GM19351 (cell line): ENCODE results near the gene RBM10.

Experiments used
- ATAC-seq: cut with Tn5 transposase; IDR thresholded peaks from one replicate; pipeline ENCODE4 v1.9.1; 2021; ENCODE audit warnings: mild to moderate bottlenecking, moderate library complexity; ENCODE audit not compliant: unreplicated experiment

RBM10 gene

DNA sequence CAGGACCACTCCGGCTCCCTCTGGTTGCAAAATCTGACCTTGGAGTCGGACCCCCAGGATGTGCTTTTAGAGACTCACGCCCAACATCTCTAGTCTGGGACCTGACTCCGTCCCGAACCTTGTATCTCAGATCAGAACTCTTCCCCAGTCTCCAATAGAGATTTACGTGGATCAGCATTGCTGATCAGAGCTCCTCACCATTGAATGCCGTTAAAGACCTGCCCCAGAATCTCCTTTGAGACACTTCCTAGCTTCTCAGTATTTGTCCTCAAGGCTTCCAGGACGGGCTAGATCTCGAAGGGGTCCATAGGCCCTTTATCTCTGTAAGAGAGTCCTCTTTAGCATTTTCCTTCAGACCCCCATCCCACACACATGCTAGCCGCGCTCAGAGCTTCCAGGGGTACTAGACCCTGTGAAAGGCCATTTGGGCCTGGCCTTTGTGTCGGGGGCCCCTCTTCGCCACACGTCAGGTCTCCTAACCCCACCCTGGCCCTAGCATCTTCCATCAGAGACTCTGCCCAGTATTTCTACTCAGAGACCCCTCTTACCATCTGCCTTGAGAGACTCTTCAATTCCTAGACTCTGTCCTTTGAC, 49.3 kb downstream of the RBM10 start:
- ATAC-seq = no peak

DNA sequence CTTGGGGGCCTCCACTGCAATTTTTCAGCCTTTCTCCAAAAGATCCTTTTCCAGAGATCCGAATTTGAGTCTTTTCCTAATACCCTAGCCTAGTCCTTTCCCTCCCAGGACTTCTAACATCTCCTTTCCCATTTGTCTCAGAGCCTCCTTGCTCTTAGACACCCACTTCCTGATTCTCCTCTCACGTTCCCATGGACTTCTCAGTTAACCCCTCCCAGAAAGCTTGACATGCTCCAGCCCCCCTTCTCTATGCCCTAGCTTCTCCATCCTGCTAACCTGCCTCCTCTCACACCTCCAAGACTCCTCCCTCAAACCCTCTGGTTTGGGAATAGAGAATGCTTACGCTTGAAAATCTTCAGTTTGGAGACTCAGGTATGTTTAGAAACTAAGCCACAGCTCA, 51.1 kb downstream of the RBM10 start:
- ATAC-seq = no peak

DNA sequence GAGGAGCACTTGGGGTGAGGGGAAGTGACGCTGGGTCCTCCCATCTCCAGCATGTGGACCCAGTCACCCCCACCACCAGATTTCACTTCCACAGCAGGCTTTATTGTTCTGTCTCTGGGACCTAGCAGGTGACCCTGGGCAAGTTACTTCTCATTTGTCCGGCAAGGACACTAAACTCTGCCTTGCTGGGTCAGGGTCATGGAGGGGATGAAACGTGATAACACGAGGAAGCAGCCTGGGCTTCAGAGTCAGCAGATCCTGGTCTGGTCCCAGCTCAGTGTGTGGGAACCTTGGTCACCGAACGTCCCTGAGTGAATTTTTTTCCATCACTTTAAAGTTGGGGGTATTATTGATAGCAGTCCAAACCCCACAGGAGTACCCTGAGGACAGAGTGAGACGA, 52.5 kb downstream of the RBM10 start:
- ATAC-seq = no peak

DNA sequence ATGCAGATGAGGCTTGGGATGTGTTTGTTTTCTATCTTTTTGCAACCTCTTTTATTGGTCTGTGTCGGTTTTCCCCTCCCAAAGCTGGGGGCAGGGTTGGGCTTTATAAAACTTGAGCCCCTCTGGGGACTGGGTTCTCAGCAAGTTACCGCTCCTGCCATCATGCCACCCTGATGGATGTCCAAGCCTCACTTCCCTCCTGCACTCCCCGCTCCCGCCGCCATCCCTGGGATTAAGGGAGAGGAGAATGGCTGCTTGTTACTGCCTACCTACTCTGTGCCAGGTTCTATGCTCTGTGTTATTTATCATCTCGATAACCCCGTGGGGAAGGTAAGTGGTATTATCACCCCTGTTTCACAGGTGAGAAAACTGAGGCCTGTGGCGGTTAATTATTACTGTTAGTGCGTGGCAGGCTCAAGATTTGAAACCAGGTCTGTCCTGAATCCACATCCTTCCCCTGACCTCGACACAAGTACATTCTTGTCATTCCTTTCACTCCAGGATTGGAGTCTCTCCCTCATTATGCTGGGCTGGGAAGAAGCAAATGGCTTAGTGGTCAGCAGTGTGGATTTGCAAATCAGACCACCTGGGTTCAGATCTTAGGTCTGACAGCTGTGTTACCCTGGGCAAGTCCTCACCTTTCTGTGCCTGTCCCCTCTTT, 53.1 kb downstream of the RBM10 start:
- ATAC-seq = no peak

DNA sequence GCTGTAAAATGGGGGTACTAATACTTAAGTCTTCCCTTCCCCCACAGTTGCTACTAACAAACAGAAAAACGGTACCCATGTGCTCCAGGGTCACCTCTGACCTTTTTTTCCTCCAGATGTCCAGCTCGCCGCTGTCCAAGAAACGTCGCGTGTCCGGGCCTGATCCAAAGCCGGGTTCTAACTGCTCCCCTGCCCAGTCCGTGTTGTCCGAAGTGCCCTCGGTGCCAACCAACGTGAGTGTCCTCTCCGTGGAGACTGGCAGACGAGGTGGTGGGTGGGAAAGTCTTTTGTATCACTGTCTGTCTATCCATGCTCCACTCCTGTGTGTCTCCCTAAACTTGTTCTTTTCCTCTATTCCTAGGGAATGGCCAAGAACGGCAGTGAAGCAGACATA, 53.7 kb downstream of the RBM10 start:
- ATAC-seq = no peak

DNA sequence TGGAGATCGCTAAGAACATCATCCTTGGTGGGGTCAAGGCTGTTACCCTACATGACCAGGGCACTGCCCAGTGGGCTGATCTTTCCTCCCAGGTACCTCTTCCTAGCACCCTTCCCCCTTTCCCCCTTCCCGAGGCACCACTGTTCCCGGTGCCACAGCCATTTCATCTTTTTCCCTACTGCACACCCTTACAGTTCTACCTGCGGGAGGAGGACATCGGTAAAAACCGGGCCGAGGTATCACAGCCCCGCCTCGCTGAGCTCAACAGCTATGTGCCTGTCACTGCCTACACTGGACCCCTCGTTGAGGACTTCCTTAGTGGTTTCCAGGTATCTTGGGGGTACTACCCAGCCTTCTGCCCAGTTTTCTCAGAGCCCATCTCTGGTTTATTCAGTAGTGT, 54.3 kb downstream of the RBM10 start:
- ATAC-seq = no peak

DNA sequence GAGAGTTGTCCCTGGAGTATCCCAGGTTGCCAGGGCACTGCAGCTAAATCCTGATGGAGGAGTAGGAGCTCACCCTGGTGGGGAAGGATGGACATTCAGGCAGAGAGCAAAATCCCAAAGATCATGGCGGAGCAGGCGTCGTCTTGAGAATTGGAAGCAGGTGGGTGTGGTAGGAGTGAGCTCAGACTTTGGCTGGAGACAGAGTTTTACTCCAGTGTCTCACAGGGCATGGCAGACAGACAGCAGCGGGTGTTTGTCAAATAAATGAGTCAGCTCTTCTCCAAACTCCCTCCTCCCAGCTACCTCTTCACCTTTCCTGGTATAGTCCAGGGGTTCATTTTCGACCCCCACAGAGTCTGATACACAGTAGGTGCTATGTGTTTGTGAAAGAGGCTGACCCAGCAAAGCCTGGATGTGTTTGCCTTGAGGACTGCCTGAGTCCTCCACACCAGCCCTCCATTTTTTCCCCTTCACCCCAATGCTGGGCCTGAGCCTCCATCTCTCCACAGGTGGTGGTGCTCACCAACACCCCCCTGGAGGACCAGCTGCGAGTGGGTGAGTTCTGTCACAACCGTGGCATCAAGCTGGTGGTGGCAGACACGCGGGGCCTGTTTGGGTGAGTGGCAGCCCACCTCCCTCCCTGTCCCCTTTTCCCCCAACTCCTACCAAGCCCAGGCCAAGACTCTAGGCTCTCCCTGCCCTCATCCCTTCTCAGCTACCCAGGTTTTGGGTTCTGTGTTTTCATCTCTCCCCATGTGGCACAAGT, 55.5 kb downstream of the RBM10 start:
- ATAC-seq = no peak

DNA sequence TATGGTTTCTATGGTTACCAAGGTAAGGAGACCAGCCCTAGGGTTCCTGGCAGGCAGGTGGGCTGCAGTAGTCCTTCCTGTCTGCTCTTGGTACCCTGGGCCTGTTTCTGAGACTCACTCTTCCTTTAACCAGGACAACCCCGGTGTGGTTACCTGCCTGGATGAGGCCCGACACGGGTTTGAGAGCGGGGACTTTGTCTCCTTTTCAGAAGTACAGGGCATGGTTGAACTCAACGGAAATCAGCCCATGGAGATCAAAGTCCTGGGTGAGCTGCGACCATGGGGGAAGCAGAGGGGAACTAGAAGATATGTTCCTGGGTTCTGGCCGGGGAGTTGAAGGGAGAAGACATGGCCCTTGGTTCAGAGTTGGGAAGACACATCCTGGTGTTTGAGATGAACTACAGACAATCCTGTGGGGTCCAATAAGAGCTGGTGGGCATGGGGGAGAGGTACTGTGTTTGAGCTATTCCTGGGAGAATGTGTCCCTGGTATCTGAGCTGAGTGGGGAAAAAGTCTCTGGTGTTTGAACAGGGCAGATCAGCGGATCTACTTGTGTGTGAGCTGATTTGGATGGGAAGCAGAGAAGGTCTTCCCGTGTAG, 56.4 kb downstream of the RBM10 start:
- no peak for ATAC-seq

DNA sequence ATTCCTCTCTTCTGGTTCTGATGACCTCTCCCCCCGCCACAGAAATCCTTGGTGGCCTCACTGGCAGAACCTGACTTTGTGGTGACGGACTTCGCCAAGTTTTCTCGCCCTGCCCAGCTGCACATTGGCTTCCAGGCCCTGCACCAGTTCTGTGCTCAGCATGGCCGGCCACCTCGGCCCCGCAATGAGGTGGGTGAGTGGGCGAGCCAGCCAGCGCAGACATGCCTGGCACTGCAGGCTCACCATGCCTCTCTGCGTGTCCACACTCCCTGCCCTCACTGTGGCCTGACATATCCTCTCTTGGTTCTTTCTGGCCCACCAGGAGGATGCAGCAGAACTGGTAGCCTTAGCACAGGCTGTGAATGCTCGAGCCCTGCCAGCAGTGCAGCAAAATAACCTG, 57.3 kb downstream of the RBM10 start:
- ATAC-seq = no peak

DNA sequence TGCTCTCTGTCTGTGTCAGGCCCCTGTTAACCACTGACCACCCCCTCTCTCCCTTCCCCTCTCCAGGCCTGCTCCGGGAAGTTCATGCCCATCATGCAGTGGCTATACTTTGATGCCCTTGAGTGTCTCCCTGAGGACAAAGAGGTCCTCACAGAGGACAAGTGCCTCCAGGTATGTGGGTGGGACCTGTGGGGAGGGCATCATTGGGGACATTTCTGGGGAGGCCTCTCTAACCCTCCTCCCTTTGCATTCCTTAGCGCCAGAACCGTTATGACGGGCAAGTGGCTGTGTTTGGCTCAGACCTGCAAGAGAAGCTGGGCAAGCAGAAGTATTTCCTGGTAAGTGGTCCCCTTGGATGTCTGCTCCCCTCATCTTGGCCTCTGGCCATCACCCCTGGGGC, 57.9 kb downstream of the RBM10 start:
- ATAC-seq = no peak

DNA sequence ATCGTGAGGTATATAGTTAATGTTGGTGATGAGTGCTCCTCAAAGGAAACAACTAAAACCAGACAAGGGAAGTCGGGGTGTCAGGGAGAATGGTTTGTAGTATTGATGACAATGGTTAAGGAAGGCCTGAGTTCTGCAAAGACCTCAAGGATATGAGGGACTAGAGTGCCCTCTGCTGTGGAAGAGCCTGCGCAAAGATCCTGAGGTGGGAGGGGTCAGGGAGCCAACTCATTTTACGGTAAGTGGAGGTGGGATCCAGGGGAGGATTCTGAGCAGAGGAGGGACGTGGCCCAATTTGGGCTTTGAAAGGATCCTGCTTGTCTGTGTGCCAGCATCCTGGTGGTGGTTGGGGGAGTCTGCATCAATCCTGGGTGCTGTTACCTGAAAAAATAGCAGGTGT, 59.9 kb downstream of the RBM10 start:
- ATAC-seq = no peak

DNA sequence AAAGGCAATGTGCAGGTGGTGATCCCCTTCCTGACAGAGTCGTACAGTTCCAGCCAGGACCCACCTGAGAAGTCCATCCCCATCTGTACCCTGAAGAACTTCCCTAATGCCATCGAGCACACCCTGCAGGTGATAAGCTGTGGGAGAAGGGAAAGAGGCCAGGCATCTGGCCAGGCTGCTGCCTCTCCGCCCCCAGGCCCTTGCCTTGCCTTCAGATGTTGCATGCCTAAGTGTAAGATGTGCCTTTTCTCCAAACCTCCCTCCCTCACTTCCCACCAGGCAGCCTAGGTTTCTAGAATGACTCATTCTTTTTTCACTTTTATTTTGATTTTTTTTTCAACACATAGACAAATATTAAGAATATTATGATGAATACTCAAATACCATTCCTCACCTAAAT, 61.3 kb downstream of the RBM10 start:
- no peak for ATAC-seq

DNA sequence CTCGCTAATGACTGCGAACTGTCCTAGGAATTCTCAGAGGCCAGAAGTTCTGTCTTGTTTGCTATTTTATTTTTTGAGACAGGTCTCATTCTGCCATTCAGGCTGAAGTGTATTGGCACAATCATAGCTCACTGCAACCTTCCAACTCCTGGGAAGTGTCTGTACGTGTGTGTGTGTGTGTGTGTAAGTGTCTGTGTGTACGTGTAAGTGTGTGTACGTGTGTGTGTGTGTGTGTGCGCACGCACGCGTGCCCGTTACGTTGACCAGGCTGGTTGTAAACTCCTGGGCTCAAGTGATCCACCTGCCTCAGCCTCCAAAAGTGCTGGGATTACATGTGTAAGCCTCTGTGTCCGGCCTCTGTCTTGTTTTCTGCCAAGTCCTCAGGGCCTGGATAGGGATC, 63.1 kb downstream of the RBM10 start:
- no peak for ATAC-seq

DNA sequence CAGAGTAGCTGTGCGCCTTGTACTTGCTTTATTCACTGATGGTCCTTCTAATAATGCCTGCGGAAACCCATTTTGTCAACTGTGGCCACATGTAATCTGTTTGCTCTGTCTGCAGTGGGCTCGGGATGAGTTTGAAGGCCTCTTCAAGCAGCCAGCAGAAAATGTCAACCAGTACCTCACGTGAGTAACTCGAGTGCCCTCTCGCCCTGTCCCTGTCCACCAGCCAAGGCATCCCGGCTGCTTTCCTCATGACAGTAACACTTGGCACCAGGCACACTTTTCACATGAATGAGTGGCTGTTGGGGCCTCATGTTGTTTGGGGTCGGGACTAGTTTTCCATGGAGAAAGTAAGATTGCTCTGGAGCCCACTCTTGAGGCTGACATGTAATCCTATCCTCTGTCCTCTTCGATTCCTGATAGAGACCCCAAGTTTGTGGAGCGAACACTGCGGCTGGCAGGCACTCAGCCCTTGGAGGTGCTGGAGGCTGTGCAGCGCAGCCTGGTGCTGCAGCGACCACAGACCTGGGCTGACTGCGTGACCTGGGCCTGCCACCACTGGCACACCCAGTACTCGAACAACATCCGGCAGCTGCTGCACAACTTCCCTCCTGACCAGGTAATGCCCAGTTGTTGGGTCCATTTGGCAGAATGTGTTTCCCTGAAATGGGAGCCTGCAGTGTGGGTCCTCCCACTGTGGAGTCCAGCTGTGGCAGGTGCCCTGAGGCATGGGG, 64.7 kb downstream of the RBM10 start:
- no peak for ATAC-seq

DNA sequence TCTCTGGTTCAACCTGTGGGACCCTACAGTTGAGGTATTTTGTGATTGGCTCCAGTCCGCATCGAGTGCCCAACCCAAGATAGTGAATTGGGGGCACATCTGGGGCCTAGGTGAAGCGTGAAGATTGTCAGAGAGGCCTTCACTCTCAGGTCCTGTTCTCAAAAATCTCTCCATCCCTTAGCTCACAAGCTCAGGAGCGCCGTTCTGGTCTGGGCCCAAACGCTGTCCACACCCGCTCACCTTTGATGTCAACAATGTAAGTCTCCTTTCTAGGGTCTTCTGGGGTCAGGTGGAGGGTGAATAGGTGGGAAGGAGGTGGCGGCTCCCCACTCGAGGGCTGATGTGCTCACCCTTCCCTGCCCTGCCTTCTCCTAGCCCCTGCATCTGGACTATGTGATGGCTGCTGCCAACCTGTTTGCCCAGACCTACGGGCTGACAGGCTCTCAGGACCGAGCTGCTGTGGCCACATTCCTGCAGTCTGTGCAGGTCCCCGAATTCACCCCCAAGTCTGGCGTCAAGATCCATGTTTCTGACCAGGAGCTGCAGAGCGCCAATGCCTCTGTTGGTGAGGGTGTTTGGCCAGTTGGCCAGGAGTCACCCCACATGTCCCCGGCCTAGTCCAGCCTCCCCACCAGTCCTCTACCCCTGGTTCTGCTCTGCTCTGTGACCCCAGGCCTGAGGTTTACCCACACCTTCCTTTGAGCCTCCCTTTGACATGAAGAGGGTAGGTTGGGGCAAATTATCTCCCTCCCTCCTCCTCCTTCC, 65.8 kb downstream of the RBM10 start:
- no peak for ATAC-seq

DNA sequence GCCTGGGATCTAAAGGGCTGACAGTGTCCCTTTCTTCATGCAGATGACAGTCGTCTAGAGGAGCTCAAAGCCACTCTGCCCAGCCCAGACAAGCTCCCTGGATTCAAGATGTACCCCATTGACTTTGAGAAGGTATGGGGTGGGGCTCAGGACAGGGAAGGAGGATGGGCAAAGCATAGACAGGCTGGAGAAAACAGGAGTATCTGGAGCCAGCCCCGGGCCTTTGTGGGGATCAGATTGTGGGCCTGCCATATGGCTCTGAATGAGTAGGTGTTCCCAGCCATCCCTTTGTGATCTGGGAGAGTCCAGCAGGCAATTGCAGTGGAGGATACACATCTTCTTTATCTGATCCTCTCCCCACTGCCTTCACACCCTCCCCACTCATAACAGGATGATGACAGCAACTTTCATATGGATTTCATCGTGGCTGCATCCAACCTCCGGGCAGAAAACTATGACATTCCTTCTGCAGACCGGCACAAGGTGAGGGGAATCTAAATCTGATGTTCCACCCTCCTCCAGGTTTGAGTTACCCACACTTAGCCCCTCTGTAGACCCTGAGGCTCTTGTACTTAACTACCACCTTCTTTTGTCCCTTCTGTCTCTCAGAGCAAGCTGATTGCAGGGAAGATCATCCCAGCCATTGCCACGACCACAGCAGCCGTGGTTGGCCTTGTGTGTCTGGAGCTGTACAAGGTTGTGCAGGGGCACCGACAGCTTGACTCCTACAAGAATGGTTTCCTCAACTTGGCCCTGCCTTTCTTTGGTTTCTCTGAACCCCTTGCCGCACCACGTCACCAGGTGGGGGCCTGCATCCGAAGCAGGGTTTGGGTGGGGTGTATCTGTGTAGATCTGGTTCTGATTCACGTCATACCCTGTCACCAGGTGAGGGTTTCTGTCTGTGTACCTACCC, 67.6 kb downstream of the RBM10 start:
- ATAC-seq = no peak

DNA sequence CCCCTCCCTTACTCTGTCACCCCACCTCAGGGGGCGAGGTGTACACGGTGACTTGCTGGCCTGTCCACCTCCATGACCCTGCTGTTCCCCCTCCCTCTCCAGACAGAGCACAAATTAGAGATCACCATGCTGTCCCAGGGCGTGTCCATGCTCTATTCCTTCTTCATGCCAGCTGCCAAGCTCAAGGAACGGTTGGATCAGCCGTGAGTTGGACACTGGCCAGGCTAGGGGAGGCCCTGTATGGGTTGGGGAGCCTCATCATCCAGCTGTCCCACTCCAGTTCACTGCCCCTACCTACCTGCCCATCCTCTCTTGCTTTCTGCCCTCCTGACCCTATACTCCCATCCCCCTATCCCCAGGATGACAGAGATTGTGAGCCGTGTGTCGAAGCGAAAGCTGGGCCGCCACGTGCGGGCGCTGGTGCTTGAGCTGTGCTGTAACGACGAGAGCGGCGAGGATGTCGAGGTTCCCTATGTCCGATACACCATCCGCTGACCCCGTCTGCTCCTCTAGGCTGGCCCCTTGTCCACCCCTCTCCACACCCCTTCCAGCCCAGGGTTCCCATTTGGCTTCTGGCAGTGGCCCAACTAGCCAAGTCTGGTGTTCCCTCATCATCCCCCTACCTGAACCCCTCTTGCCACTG, 69.5 kb downstream of the RBM10 start:
- no peak for ATAC-seq

DNA sequence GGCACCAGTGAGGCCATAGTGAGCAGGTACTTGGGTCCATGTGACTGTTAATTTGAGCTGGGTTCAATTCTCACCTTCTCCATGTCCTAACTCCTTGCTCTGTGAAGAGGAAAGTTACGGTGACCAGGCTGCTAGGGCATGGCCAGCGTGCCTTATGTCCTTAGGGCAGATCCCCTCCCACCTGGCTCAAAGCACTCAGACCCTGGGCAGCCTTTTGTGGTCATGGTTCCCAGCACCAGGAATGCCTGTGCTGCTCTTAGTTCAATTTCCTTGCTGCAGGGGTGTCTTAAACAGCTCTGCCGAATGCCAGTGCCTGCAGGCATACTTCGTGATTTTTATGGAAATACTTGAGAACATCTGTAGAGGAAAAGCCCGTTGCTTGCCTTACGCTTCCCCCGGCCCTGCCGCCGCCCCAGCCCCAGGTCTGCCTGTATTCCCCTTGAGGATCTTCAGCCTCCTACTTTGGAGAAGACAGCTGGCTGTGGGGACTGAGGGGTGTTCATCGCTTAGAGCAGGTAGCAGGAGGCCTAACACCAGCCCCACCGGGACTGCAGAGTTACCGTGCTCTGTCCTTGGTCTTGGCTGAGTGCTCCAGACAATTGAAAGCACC, 70.4 kb downstream of the RBM10 start:
- no peak for ATAC-seq
